Heart left ventricle (tissue), 16 donors: ENCODE measurements around the gene SOBP. TPM values are rescaled to one million over a fixed set of nuclear protein-coding genes. Genes with fewer than 3 reads are reported as not detected.

Experiments
- ATAC-seq, 4 donors: fragments of 200-7000 bp; cut with Tn5 transposase; one replicate each; pipeline ENCODE4 v1.9.1; 2020 to 2022; ENCODE audit warnings: moderate library complexity in 4 of 4, mild to moderate bottlenecking in 3 of 4, moderate number of reproducible peaks in 1 of 4
- DNase-seq, 5 donors: peaks; one replicate each; pipeline ENCODE4 v3.0.0-alpha.2; 2020
- H3K27ac ChIP-seq, 12 donors: fragments of 200-600 bp; sonication (generic) in 4 of 12; one replicate each; pipeline versions ENCODE4 v1.5.0 to v1.8.0; 2016 to 2022; ENCODE audit warnings: mild to moderate bottlenecking in 2 of 12
- H3K27me3 ChIP-seq, 9 donors: fragments of 200-600 bp; sonication (generic) in 2 of 9; one replicate each; pipeline versions ENCODE4 v1.5.1 to v1.8.0; 2016 to 2022; ENCODE audit warnings: mild to moderate bottlenecking in 3 of 9
- H3K36me3 ChIP-seq, 9 donors: fragments of 200-600 bp; sonication (generic) in 2 of 9; one replicate each; pipeline versions ENCODE4 v1.5.0 to v1.8.0; 2018 to 2022; ENCODE audit warnings: mild to moderate bottlenecking in 2 of 9
- H3K4me1 ChIP-seq, 12 donors: fragments of 200-600 bp; sonication (generic) in 4 of 12; one replicate each; pipeline versions ENCODE4 v1.5.0 to v1.8.0; 2016 to 2022; ENCODE audit warnings: mild to moderate bottlenecking in 3 of 12
- H3K4me3 ChIP-seq, 12 donors: fragments of 200-600 bp; sonication (generic) in 4 of 12; one replicate each; pipeline versions ENCODE4 v1.5.0 to v1.8.0; 2017 to 2022; ENCODE audit warnings: mild to moderate bottlenecking in 9 of 12, moderate library complexity in 4 of 12
- H3K9me3 ChIP-seq, 12 donors: fragments of 200-600 bp; sonication (generic) in 4 of 12; one replicate each; pipeline versions ENCODE4 v1.5.0 to v1.8.0; 2016 to 2022; ENCODE audit warnings: mild to moderate bottlenecking in 1 of 12
- CTCF ChIP-seq, 12 donors: fragments of 200-600 bp; sonication (generic) in 4 of 12; IDR thresholded peaks; one replicate each; pipeline versions ENCODE4 v1.5.0 to v1.8.0; 2018 to 2022; ENCODE audit warnings: antibody characterized with exemption in 12 of 12, mild to moderate bottlenecking in 5 of 12
- POLR2A ChIP-seq, 2 donors: fragments of 450-650 bp; IDR thresholded peaks; one replicate each; pipeline ENCODE4 v1.6.1; 2017; ENCODE audit warnings: antibody characterized with exemption in 2 of 2, mild to moderate bottlenecking in 2 of 2, moderate library complexity in 2 of 2
- WGBS, 4 donors: extraction: QIAGEN DNeasy Blood & Tissue Kit in 2 of 4; methylation state at CpG; one replicate each; pipeline versions ENCODE4 v1.1.5 to v1.1.7; 2013 to 2018; 5-methylcytosine and 5-hydroxymethylcytosine counted together
- intact Hi-C, 10 donors: fragments of 100-400 bp; cut with DNase I; formaldehyde crosslinking; loops; one replicate each; pipeline versions ENCODE4 v1.11.1 to v1.14.2; 2022
- polyA plus RNA-seq, 2 donors: library from polyadenylated mRNA; stranded (reverse); fragments of 200-250 nt; gene quantifications; one replicate each; pipeline ENCODE4 v1.2.3, GENCODE V29; 2013
- total RNA-seq, 9 donors: library from RNA; depleted of rRNA in 2 of 9; stranded (reverse); fragments of >200 nt in 2 of 9; fragmentation: NEBNext Ultra II Directional in 3 of 9; extraction: Animal tissue kit (Norgen Biotek cat#: 25700) in 3 of 9; gene quantifications; one replicate each; pipeline versions ENCODE4 v1.1.0 to v1.2.4, GENCODE V29; 2016 to 2023
- donor health status: ischemic (EF 13 %, LVEDD 7.1; RV severe dilation, severe dysfunction).
- donor health status: healthy with polysubstance abuse.
- donor health status: DM: no; HTN: yes; CAD: no.
- donor health status: DM: no; HTN: no; CAD: no.
- donor health status: ischemic (EF 25% LVEDD 6.9; RV normal size, moderate dysfunction).
- donor health status: ischemic (EF 25% LVEDD 5.7; RV mildly dilated, moderate dysfunction).
- donor health status: healthy.
- donor health status: DM: yes; HTN: yes; CAD: no.
- donor health status: ischemic (EF 35%, LVEDD 5.7; RV mildly dilated, moderate dysfunction).
- donor health status: nonischemic (EF 11% LVEDD 7.7; RV severe dilation, severe dysfunction).
- donor health status: DM: yes; HTN: yes; CAD: no.
- donor health status: PGD.
- donor health status: ischemic (EF 29% LVEDD 5.4; RV normal size, mild dysfunction).
- donor health status: nonischemic (EF 23%, LVEDD 6.1; RV moderate dilation, normal function).

SOBP gene
- total and polyA plus RNA-seq, 11 donors = 10.6 to 24.9 (median 16.4) TPM

- TF ChIP-seq CTCF (IDR thresholded peaks at IDR 0.05) = no peak
- TF ChIP-seq POLR2A (IDR thresholded peaks at IDR 0.05) = no peak
- no peak overlapping the region for H3K27ac ChIP-seq
- WGBS, 4 donors = 96 to 98% (median 97%) methylated on average over 4 of the region's 4 CpGs
- peaks cover 0 to 59% (median 31%) of the 10 kb centered on the region in 12 donors for H3K4me1 ChIP-seq
- ATAC-seq = no peak
- no peak for DNase-seq
- H3K9me3 ChIP-seq = no peaks in the 10 kb centered on the region
- H3K27me3 ChIP-seq = no peaks in the 10 kb centered on the region
- H3K4me3 ChIP-seq = no peak overlapping the region
- intact Hi-C loops = no loop called here
- H3K36me3 ChIP-seq = no peaks in the 10 kb centered on the region
Observed at GRCh38 chr6:107599043-107599442, 109.1 kb downstream of the SOBP start.

GRCh38 chr6:107600121-107600520 is 110.2 kb downstream of the SOBP start:
- TF ChIP-seq CTCF (IDR thresholded peaks at IDR 0.05) (no peak), POLR2A (IDR thresholded peaks at IDR 0.05) (no peak)
- ATAC-seq = no peak
- WGBS, 4 donors = 69 to 85% (median 70%) methylated on average over 5 of the region's 5 CpGs
- Histone ChIP-seq H3K36me3 (no peaks in the 10 kb centered on the region), H3K4me3 (no peak overlapping the region), H3K9me3 (no peaks in the 10 kb centered on the region), H3K27me3 (no peaks in the 10 kb centered on the region), H3K27ac (no peak overlapping the region), H3K4me1 (peaks cover 0 to 63% (median 31%) of the 10 kb centered on the region in 12 donors)
- intact Hi-C loops = loop anchor here in 2 of 10 donors (10.0 kb wide), 1 partner anchor 105 kb away; the partner anchor contains the start of gene SOBP (in 2 of the 2)
- DNase-seq = no peak

- Histone ChIP-seq H3K4me3 (no peak overlapping the region), H3K4me1 (peaks cover 0 to 61% (median 27%) of the 10 kb centered on the region in 12 donors), H3K36me3 (no peaks in the 10 kb centered on the region), H3K27me3 (no peaks in the 10 kb centered on the region), H3K9me3 (no peaks in the 10 kb centered on the region), H3K27ac (no peak overlapping the region)
- intact Hi-C loops = loop anchor here in 2 of 10 donors (10.0 kb wide), 1 partner anchor 106 kb away; the partner anchor contains the start of gene SOBP (in 2 of the 2)
- TF ChIP-seq POLR2A (IDR thresholded peaks at IDR 0.05) (no peak), CTCF (IDR thresholded peaks at IDR 0.05) (no peak)
- WGBS, 4 donors = 9 to 36% (median 19%) methylated on average over 5 of the region's 5 CpGs
- ATAC-seq (peak in 3 of 4 donors; percentile 64 to 77 (median 73)), DNase-seq (peak in 3 of 5 donors; percentile 32 to 46 (median 44))
Observed at GRCh38 chr6:107600936-107601335, 111.0 kb downstream of the SOBP start.

- Histone ChIP-seq H3K4me1 (peaks cover 0 to 59% (median 25%) of the 10 kb centered on the region in 12 donors), H3K27me3 (no peaks in the 10 kb centered on the region), H3K9me3 (no peaks in the 10 kb centered on the region), H3K27ac (no peak overlapping the region), H3K36me3 (no peaks in the 10 kb centered on the region), H3K4me3 (no peak overlapping the region)
- ATAC-seq (no peak), DNase-seq (no peak)
- TF ChIP-seq POLR2A (IDR thresholded peaks at IDR 0.05) (no peak), CTCF (IDR thresholded peaks at IDR 0.05) (no peak)
- 91 to 97% (median 92%) methylated on average over 3 of the region's 3 CpGs for WGBS, 4 donors
- intact Hi-C loops = loop anchor here in 2 of 10 donors (10.0 kb wide), 1 partner anchor 107 kb away; the partner anchor contains the start of gene SOBP (in 2 of the 2)
Observed at GRCh38 chr6:107601406-107601805, 111.5 kb downstream of the SOBP start.
